HL-60 (cell line): ENCODE measurements around the gene CEP164.

Experiments used
- DNase-seq, 2 experiments: peaks; one replicate each; pipeline ENCODE4 v3.0.0-alpha.2; 2010 to 2020; ENCODE audit warnings: low read depth in 1 of 2, low spot score in 1 of 2
- H3K27ac ChIP-seq: fragments of 250-450 bp; sonication (Bioruptor Pico); replicated peaks from 2 replicates; pipeline ENCODE4 v1.5.1; 2020; ENCODE audit warnings: mild to moderate bottlenecking, moderate library complexity
- H3K27me3 ChIP-seq: fragments of 250-450 bp; sonication (Bioruptor Pico); 2 replicates; pipeline ENCODE4 v1.5.1; 2021; ENCODE audit warnings: mild to moderate bottlenecking, moderate library complexity; ENCODE audit not compliant: insufficient read depth, poor library complexity, severe bottlenecking
- H3K4me3 ChIP-seq: replicated peaks from 2 replicates; pipeline ENCODE4 v1.5.1; 2011; ENCODE audit warnings: mild to moderate bottlenecking, control low read depth, low read length; ENCODE audit not compliant: insufficient read depth
- CTCF ChIP-seq: IDR thresholded peaks from one replicate; pipeline ENCODE4 v1.5.1; 2011; ENCODE audit warnings: low read length, control low read depth, inconsistent platforms; ENCODE audit not compliant: insufficient read depth
- GABPA ChIP-seq: IDR thresholded peaks from 2 replicates; pipeline ENCODE4 v1.6.1; 2012; ENCODE audit warnings: low read depth
- POLR2AphosphoS5 ChIP-seq: IDR thresholded peaks from 2 replicates; pipeline ENCODE4 v1.6.1; 2012; ENCODE audit warnings: low read depth
- SPI1 ChIP-seq: IDR thresholded peaks from 2 replicates; pipeline ENCODE4 v1.6.1; 2012; ENCODE audit warnings: low read depth, mild to moderate bottlenecking, borderline replicate concordance
- TF ChIP-seq, protein P1 (sequence below): IDR thresholded peaks from 2 replicates; pipeline ENCODE4 v1.6.1; 2012; ENCODE audit warnings: low read depth; ENCODE audit not compliant: insufficient replicate concordance

The CEP164 gene

DNA sequence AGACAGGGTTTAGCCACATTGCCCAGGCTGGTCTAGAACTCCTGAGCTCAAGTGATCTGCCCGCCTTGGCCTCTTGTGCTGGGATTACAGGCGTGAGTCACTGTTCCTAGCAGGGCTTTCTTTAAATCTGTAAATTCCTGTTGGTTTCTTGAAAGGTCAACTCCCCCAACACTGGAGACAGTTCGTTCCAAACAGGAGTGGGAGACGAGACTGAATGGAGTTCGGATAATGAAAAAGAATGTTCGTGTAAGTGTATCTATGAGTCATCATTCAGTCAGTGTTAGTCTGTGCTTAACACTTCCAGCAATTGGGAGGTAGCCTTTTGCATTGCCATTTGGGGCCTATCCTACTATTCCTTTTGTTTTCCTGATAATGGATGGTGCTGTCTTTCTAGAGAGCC lies 46.5 kb upstream of the CEP164 start:
- Histone ChIP-seq H3K27me3 (no peaks in the 10 kb centered on the region), H3K4me3 (no peak overlapping the region), H3K27ac (no peak overlapping the region)
- no peak for DNase-seq
- TF ChIP-seq GABPA (no peak), POLR2AphosphoS5 (no peak), SPI1 (no peak), CTCF (no peak)
- TF ChIP-seq, protein P1, sequence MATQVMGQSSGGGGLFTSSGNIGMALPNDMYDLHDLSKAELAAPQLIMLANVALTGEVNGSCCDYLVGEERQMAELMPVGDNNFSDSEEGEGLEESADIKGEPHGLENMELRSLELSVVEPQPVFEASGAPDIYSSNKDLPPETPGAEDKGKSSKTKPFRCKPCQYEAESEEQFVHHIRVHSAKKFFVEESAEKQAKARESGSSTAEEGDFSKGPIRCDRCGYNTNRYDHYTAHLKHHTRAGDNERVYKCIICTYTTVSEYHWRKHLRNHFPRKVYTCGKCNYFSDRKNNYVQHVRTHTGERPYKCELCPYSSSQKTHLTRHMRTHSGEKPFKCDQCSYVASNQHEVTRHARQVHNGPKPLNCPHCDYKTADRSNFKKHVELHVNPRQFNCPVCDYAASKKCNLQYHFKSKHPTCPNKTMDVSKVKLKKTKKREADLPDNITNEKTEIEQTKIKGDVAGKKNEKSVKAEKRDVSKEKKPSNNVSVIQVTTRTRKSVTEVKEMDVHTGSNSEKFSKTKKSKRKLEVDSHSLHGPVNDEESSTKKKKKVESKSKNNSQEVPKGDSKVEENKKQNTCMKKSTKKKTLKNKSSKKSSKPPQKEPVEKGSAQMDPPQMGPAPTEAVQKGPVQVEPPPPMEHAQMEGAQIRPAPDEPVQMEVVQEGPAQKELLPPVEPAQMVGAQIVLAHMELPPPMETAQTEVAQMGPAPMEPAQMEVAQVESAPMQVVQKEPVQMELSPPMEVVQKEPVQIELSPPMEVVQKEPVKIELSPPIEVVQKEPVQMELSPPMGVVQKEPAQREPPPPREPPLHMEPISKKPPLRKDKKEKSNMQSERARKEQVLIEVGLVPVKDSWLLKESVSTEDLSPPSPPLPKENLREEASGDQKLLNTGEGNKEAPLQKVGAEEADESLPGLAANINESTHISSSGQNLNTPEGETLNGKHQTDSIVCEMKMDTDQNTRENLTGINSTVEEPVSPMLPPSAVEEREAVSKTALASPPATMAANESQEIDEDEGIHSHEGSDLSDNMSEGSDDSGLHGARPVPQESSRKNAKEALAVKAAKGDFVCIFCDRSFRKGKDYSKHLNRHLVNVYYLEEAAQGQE, result no peak

GRCh38 chr11:117281869-117282268 lies 45.8 kb upstream of the CEP164 start:
- no peaks in the 10 kb centered on the region for H3K27me3 ChIP-seq
- no peak overlapping the region for H3K4me3 ChIP-seq
- DNase-seq, result no peak
- no peak overlapping the region for H3K27ac ChIP-seq
- TF ChIP-seq GABPA, result no peak
- no peak for TF ChIP-seq CTCF
- TF ChIP-seq SPI1, result no peak
- TF ChIP-seq POLR2AphosphoS5, result no peak

GRCh38 chr11:117282956-117283355 lies 44.7 kb upstream of the CEP164 start:
- H3K27me3 ChIP-seq, result no peaks in the 10 kb centered on the region
- DNase-seq, result peak in 1 of 2 experiments; percentile 5
- TF ChIP-seq, protein P1, result no peak
- TF ChIP-seq SPI1 (no peak), CTCF (no peak), GABPA (no peak), POLR2AphosphoS5 (no peak)
- no peak overlapping the region for H3K27ac ChIP-seq
- H3K4me3 ChIP-seq, result no peak overlapping the region

DNA sequence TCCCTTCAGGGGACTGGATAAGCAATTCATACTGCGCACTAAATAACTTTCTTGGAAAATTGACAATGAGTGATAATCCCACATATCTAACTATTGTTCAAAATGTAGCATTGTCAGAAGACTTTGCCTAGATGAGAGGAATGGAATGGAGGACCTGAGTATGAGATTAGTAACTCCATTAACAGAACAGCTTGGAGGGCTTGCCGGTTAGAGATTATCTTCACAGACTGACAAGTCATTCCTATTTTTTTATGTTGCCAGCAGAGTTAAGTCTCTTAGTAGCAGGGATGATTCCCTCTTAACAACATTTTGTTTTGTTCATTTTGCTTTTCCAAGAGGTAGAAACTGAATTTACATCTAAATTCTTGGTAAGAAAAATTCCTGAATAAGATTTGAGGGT lies 43.6 kb upstream of the CEP164 start:
- TF ChIP-seq GABPA (no peak), POLR2AphosphoS5 (no peak), SPI1 (no peak), CTCF (no peak)
- TF ChIP-seq, protein P1, result no peak
- no peak for DNase-seq
- Histone ChIP-seq H3K27ac (no peak overlapping the region), H3K4me3 (no peak overlapping the region), H3K27me3 (no peaks in the 10 kb centered on the region)
